ENCODE measurements around the gene STK25. TPM values are rescaled to one million over a fixed set of nuclear protein-coding genes. Genes with fewer than 3 reads are reported as not detected.

STK25 gene
- polyA plus RNA-seq, 1 donor (not counting 4 experiments of a cell fraction or from before 2014, with no cell fraction given), result 242 TPM

DNA sequence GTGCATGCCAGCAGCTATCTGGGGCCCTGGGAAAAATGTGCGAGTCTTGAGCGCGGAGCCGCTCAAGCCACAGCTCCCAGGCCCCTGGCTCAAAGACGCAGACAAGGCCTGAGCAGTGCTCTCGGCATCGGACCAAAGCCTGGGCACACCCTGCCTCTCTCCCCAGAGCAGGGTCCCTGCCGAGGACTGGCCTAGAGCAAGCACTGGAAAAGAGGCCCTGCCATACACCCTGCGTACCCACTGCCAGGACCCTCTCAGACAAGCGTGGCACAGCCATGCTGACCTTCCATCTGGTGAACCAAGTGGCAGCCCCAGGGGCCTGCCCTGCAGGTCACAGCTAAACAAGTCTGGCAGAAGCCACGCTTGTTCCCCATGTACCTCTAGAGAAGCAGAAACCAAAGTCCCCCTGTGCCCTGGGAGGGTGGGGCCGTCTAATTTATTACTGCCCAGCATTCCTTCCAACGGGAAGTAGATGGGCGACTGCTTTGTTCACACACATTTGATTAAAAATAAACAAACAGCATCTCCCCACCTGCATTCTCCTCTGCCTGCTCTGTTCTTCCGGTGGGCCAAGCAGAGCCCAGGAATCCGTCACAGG is 14.0 kb downstream of the STK25 start:
- dilution Hi-C loops (cut with MboI; ENCODE audit: extremely low pct_ligation_motif_present, low sequenced_read_pairs), result loop anchor here (25.0 kb wide), 1 partner anchor 93 kb away; no protein-coding TSS in a partner anchor
- peaks cover 5% of the 10 kb centered on the region for H3K79me2 ChIP-seq (ENCODE audit: control insufficient read depth, insufficient read depth, low read length)
- no peaks in the 10 kb centered on the region for H3K4me1 ChIP-seq (ENCODE audit: control insufficient read depth, extremely low read depth, insufficient read depth, low read length)
- no peaks in the 10 kb centered on the region for H3K9me1 ChIP-seq (ENCODE audit: control insufficient read depth, extremely low read depth, insufficient read depth, low read length)
- H4K20me1 ChIP-seq (ENCODE audit: control insufficient read depth, extremely low read depth, insufficient read depth, low read length), result peaks cover 4% of the 10 kb centered on the region
- peaks cover 23 to 26% of the 10 kb centered on the region in 2 experiments for H3K36me3 ChIP-seq (ENCODE audit: control insufficient read depth in 2 of 2, extremely low read depth in 1 of 2, insufficient read depth in 2 of 2, low read length in 2 of 2)
- no peak overlapping the region for H3K9ac ChIP-seq (ENCODE audit: control insufficient read depth, extremely low read depth, insufficient read depth, low read length)
- H3K4me3 ChIP-seq (ENCODE audit: control insufficient read depth in 2 of 3, extremely low read depth in 1 of 3, insufficient read depth in 2 of 3, low read depth in 1 of 3, low read length in 3 of 3), result no peak overlapping the region
- FAIRE-seq (no peak), DNase-seq (ENCODE audit: low read depth, low spot score) (no peak)
- TF ChIP-seq, protein P1, sequence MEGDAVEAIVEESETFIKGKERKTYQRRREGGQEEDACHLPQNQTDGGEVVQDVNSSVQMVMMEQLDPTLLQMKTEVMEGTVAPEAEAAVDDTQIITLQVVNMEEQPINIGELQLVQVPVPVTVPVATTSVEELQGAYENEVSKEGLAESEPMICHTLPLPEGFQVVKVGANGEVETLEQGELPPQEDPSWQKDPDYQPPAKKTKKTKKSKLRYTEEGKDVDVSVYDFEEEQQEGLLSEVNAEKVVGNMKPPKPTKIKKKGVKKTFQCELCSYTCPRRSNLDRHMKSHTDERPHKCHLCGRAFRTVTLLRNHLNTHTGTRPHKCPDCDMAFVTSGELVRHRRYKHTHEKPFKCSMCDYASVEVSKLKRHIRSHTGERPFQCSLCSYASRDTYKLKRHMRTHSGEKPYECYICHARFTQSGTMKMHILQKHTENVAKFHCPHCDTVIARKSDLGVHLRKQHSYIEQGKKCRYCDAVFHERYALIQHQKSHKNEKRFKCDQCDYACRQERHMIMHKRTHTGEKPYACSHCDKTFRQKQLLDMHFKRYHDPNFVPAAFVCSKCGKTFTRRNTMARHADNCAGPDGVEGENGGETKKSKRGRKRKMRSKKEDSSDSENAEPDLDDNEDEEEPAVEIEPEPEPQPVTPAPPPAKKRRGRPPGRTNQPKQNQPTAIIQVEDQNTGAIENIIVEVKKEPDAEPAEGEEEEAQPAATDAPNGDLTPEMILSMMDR (optimal IDR thresholded peaks at IDR 0.05 in 1 of 3, IDR thresholded peaks at IDR 0.05 in 1 of 3, conservative IDR thresholded peaks at IDR 0.05 in 1 of 3; ENCODE audit: extremely low read depth in 1 of 3, insufficient read depth in 2 of 3, low read length in 3 of 3), result no peak
- TF ChIP-seq EZH2 (IDR thresholded peaks at IDR 0.05; ENCODE audit: low read length), result no peak
- H2AFZ ChIP-seq (ENCODE audit: control insufficient read depth, low read length), result no peak overlapping the region
- no peaks in the 10 kb centered on the region for H3K27me3 ChIP-seq (ENCODE audit: control insufficient read depth, extremely low read depth, insufficient read depth, low read length)
- H3K9me3 ChIP-seq (ENCODE audit: control insufficient read depth, low read depth, low read length), result no peaks in the 10 kb centered on the region
- no peak overlapping the region for H3K4me2 ChIP-seq (ENCODE audit: control insufficient read depth, extremely low read depth, insufficient read depth, low read depth, low read length)
- no peak overlapping the region for H3K27ac ChIP-seq (ENCODE audit: control insufficient read depth, insufficient read depth, low read length)

DNA sequence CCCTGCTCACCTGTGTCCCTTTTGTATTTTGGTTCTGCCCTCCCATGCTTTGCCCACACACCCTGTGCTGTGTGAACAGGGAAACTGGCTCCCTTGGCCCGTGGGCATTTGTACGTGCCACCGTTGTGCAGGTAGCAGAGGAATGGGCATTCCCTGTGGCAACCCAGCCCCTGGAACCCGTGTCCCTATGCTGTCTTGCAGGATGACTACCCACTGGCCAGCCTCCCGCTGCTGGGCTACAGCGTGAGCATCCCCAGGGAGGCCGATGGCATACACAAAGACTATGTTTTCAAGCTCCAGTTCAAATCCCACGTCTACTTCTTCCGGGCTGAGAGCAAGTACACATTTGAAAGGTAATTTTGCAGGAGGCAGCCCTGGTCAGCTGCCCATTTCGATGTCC is 15.3 kb downstream of the STK25 start:
- DNase-seq (ENCODE audit: low read depth, low spot score), result no peak
- H3K27me3 ChIP-seq (ENCODE audit: control insufficient read depth, extremely low read depth, insufficient read depth, low read length), result no peaks in the 10 kb centered on the region
- FAIRE-seq, result no peak
- dilution Hi-C loops (cut with MboI; ENCODE audit: extremely low pct_ligation_motif_present, low sequenced_read_pairs), result loop anchor here (25.0 kb wide), 1 partner anchor 94 kb away; no protein-coding TSS in a partner anchor
- no peak overlapping the region for H3K9ac ChIP-seq (ENCODE audit: control insufficient read depth, extremely low read depth, insufficient read depth, low read length)
- no peaks in the 10 kb centered on the region for H3K79me2 ChIP-seq (ENCODE audit: control insufficient read depth, insufficient read depth, low read length)
- peaks cover 11 to 19% of the 10 kb centered on the region in 2 experiments for H3K36me3 ChIP-seq (ENCODE audit: control insufficient read depth in 2 of 2, extremely low read depth in 1 of 2, insufficient read depth in 2 of 2, low read length in 2 of 2)
- no peak overlapping the region for H2AFZ ChIP-seq (ENCODE audit: control insufficient read depth, low read length)
- H3K4me2 ChIP-seq (ENCODE audit: control insufficient read depth, extremely low read depth, insufficient read depth, low read depth, low read length), result no peak overlapping the region
- H3K9me3 ChIP-seq (ENCODE audit: control insufficient read depth, low read depth, low read length), result no peaks in the 10 kb centered on the region
- no peaks in the 10 kb centered on the region for H3K4me1 ChIP-seq (ENCODE audit: control insufficient read depth, extremely low read depth, insufficient read depth, low read length)
- TF ChIP-seq EZH2 (IDR thresholded peaks at IDR 0.05; ENCODE audit: low read length), result no peak
- TF ChIP-seq, protein P1 (optimal IDR thresholded peaks at IDR 0.05 in 1 of 3, IDR thresholded peaks at IDR 0.05 in 1 of 3, conservative IDR thresholded peaks at IDR 0.05 in 1 of 3; ENCODE audit: extremely low read depth in 1 of 3, insufficient read depth in 2 of 3, low read length in 3 of 3), result no peak
- no peaks in the 10 kb centered on the region for H4K20me1 ChIP-seq (ENCODE audit: control insufficient read depth, extremely low read depth, insufficient read depth, low read length)
- H3K4me3 ChIP-seq (ENCODE audit: control insufficient read depth in 2 of 3, extremely low read depth in 1 of 3, insufficient read depth in 2 of 3, low read depth in 1 of 3, low read length in 3 of 3), result no peak overlapping the region
- H3K27ac ChIP-seq (ENCODE audit: control insufficient read depth, insufficient read depth, low read length), result no peak overlapping the region
- no peaks in the 10 kb centered on the region for H3K9me1 ChIP-seq (ENCODE audit: control insufficient read depth, extremely low read depth, insufficient read depth, low read length)

Data from keratinocyte (primary cell).